GM12878 (cell line): Measurements from ENCODE around the gene SAMD9L. TPM values are rescaled to one million over a fixed set of nuclear protein-coding genes. Genes with fewer than 3 reads are reported as not detected.

Experiments used
- ATAC-seq: fragments of 200-7000 bp; cut with Tn5 transposase; 3 replicates; pipeline ENCODE4 v1.9.1; 2020; ENCODE audit warnings: mild to moderate bottlenecking, moderate library complexity
- BruUV-seq: library from RNA; stranded (reverse); fragments of 400-500 nt; replicated peaks from 2 replicates; lab custom pipeline; 2021; lab: Mats Ljungman, UMichigan
- CTCF ChIA-PET: fragments of 300-600 bp; sonication (Branson Sonifier 250); formaldehyde crosslinking; extraction: SDS; loops from one replicate; lab custom pipeline; 2021; ENCODE audit warnings: inconsistent platforms; lab: Yijun Ruan, JAX
- POLR2A ChIA-PET: fragments of 350-600 bp; formaldehyde crosslinking; extraction: SDS; loops from one replicate; lab custom pipeline; 2021; ENCODE audit warnings: inconsistent platforms; lab: Charles Lee
- RAD21 ChIA-PET: fragments of 300-600 bp; sonication (Branson Sonifier 250); formaldehyde crosslinking; loops from one replicate; lab custom pipeline; 2023; ENCODE audit warnings: antibody characterized with exemption; ENCODE audit not compliant: unreplicated experiment; lab: Charles Lee
- SMC1A ChIA-PET: fragments of 300-600 bp; sonication (Branson Sonifier 250); formaldehyde crosslinking; loops from one replicate; lab custom pipeline; 2023; ENCODE audit not compliant: unreplicated experiment, uncharacterized antibody; lab: Charles Lee
- DNase-seq: peaks from one replicate; pipeline ENCODE4 v3.0.0-alpha.2; 2011; ENCODE audit warnings: low read depth, low spot score
- FAIRE-seq: peaks from 3 replicates; lab custom pipeline; 2011; peaks lifted over from hg19 to GRCh38; lab: Jason Lieb, UNC
- H2AFZ ChIP-seq: 2 replicates; pipeline ENCODE4 v1.6.0; 2011; ENCODE audit warnings: low read depth, low read length, control low read depth; ENCODE audit not compliant: control insufficient read depth
- H3K27ac ChIP-seq: 2 replicates; pipeline ENCODE4 v1.5.1; 2011; ENCODE audit warnings: control low read depth; ENCODE audit not compliant: control insufficient read depth, insufficient read depth
- H3K27me3 ChIP-seq, 2 experiments: replicated peaks in 1 of 2; 2 replicates each; pipeline versions ENCODE4 v1.6.0 to v1.6.1; 2011; ENCODE audit warnings: low read length in 1 of 2; ENCODE audit not compliant: control insufficient read depth in 2 of 2, insufficient read depth in 2 of 2
- H3K36me3 ChIP-seq, 2 experiments: 2 replicates each; pipeline ENCODE4 v1.5.1; 2011; ENCODE audit warnings: low read length in 1 of 2; ENCODE audit not compliant: control insufficient read depth in 2 of 2, insufficient read depth in 2 of 2
- H3K4me1 ChIP-seq: 2 replicates; pipeline ENCODE4 v1.6.1; 2011; ENCODE audit warnings: mild to moderate bottlenecking, low read length, moderate library complexity, mixed read lengths; ENCODE audit not compliant: control insufficient read depth, insufficient read depth
- H3K4me2 ChIP-seq: 2 replicates; pipeline ENCODE4 v1.6.0; 2011; ENCODE audit warnings: control low read depth; ENCODE audit not compliant: control insufficient read depth, insufficient read depth
- H3K4me3 ChIP-seq: fragments of 200-600 bp; sonication (generic); 2 replicates; pipeline ENCODE4 v1.5.1; 2016
- H3K79me2 ChIP-seq: 2 replicates; pipeline ENCODE4 v1.6.0; 2011; ENCODE audit warnings: low read length; ENCODE audit not compliant: control insufficient read depth, insufficient read depth
- H3K9ac ChIP-seq: 2 replicates; pipeline ENCODE4 v1.8.0; 2011; ENCODE audit warnings: low read length, control low read depth, mixed read lengths; ENCODE audit not compliant: control insufficient read depth, insufficient read depth
- H3K9me3 ChIP-seq: replicated peaks from 3 replicates; pipeline ENCODE4 v1.5.1; 2011; ENCODE audit warnings: mild to moderate bottlenecking, low read length; ENCODE audit not compliant: control insufficient read depth, insufficient read depth
- H4K20me1 ChIP-seq: 2 replicates; pipeline ENCODE4 v1.6.0; 2011; ENCODE audit not compliant: control insufficient read depth, insufficient read depth
- ATF7 ChIP-seq: fragments of 450-650 bp; IDR thresholded peaks from 2 replicates; pipeline ENCODE4 v1.6.1; 2016; ENCODE audit warnings: low read depth, mild to moderate bottlenecking
- FOS ChIP-seq: IDR thresholded peaks from 3 replicates; pipeline ENCODE4 v1.6.1; 2011; ENCODE audit warnings: borderline replicate concordance; ENCODE audit not compliant: insufficient read length; ENCODE audit errors: extremely low read depth
- HSF1 ChIP-seq: fragments of 150-350 bp; IDR thresholded peaks from 2 replicates; pipeline ENCODE4 v1.6.1; 2014; ENCODE audit warnings: mild to moderate bottlenecking, low read depth, low read length
- JUND ChIP-seq: IDR thresholded peaks from 2 replicates; pipeline ENCODE4 v1.6.1; 2012; ENCODE audit warnings: low read depth, mild to moderate bottlenecking, low read length, improper control_type of control experiment, moderate library complexity
- KLF5 ChIP-seq: fragments of 450-650 bp; IDR thresholded peaks from 2 replicates; pipeline ENCODE4 v1.6.1; 2014; ENCODE audit warnings: mild to moderate bottlenecking; ENCODE audit not compliant: partially characterized antibody
- MEF2B ChIP-seq: fragments of 450-650 bp; IDR thresholded peaks from 2 replicates; pipeline ENCODE4 v1.6.1; 2018; ENCODE audit warnings: mild to moderate bottlenecking, moderate library complexity; ENCODE audit not compliant: partially characterized antibody, poor library complexity, severe bottlenecking
- NFIC ChIP-seq: IDR thresholded peaks from 2 replicates; pipeline ENCODE4 v1.6.1; 2012; ENCODE audit warnings: low read depth, mild to moderate bottlenecking, inconsistent platforms, low read length, moderate library complexity
- PBX3 ChIP-seq: IDR thresholded peaks from 2 replicates; pipeline ENCODE4 v1.6.1; 2011; ENCODE audit warnings: mild to moderate bottlenecking, low read depth, low read length, moderate library complexity; ENCODE audit not compliant: insufficient replicate concordance
- RUNX3 ChIP-seq: IDR thresholded peaks from 2 replicates; pipeline ENCODE4 v1.6.1; 2012; ENCODE audit warnings: low read length, inconsistent platforms
- SMAD1 ChIP-seq: fragments of 450-650 bp; IDR thresholded peaks from 2 replicates; pipeline ENCODE4 v1.6.1; 2018; ENCODE audit warnings: mild to moderate bottlenecking, low read depth; ENCODE audit not compliant: partially characterized antibody
- STAT1 ChIP-seq: fragments of 450-650 bp; conservative IDR thresholded peaks from 2 replicates; pipeline ENCODE4 v1.6.1; 2014; ENCODE audit warnings: antibody characterized with exemption, mild to moderate bottlenecking
- ZBTB11 ChIP-seq: fragments of 450-650 bp; formaldehyde crosslinking; IDR thresholded peaks from 2 replicates; pipeline ENCODE4 v1.5.0; 2022; ENCODE audit warnings: mild to moderate bottlenecking, missing genetic modification characterization
- ZBTB4 ChIP-seq: fragments of 450-650 bp; formaldehyde crosslinking; IDR thresholded peaks from 2 replicates; pipeline ENCODE4 v1.4.0; 2022; ENCODE audit warnings: mild to moderate bottlenecking, moderate library complexity
- ZNF24 ChIP-seq: fragments of 450-650 bp; IDR thresholded peaks from 2 replicates; pipeline ENCODE4 v1.6.1; 2017; ENCODE audit warnings: antibody characterized with exemption, mild to moderate bottlenecking
- WGBS: methylation state at CpG from one replicate; pipeline ENCODE4 v1.1.6; 2016; ENCODE audit warnings: low lambda C conversion rate; ENCODE audit not compliant: insufficient replicate concordance, insufficient coverage; ENCODE audit errors: missing lambda C conversion rate; 5-methylcytosine and 5-hydroxymethylcytosine counted together
- in situ Hi-C: fragments of 300-500 bp; cut with MboI; formaldehyde crosslinking; loops from 9 replicates; pipeline ENCODE4 v1.14.3; 2018; ENCODE audit warnings: mixed read lengths
- intact Hi-C: fragments of 100-400 bp; cut with micrococcal nuclease; formaldehyde crosslinking; loops from one replicate; pipeline ENCODE4 v1.14.2; 2022; ENCODE audit not compliant: unreplicated experiment
- polyA plus RNA-seq, 11 experiments: library from polyadenylated mRNA; depleted of rRNA in 4 of 11; unstranded in 6 of 11; stranded (reverse) in 5 of 11; fragments of >200 nt; fragmentation: Nextera tagmentation in 4 of 11; fragmentation: Illumina TruSeq in 1 of 11; extraction: Ambion mirVana in 4 of 11; extraction: Trizol in 1 of 11; gene quantifications; 1 replicate in 1 of 11; 2 replicates in 10 of 11; pipeline versions ENCODE4 v1.2.1 to v1.2.3, GENCODE V29; 2011 to 2016; ENCODE audit warnings: inconsistent platforms in 2 of 11, missing spikeins in 2 of 11, low read depth in 1 of 11
- total RNA-seq, 4 experiments: library from RNA; depleted of rRNA in 3 of 4; stranded (reverse); fragments of >200 nt in 3 of 4; fragmentation: Illumina TruSeq in 1 of 4; extraction: Trizol in 1 of 4; gene quantifications; 2 replicates each; pipeline versions ENCODE4 v1.2.1 to v1.2.3, GENCODE V29; 2013 to 2021

SAMD9L gene
- total and polyA plus RNA-seq, 10 of the 15 experiments (the other 5 are each of a cell fraction or from before 2014, with no cell fraction given) = 22.3 to 51.3 (median 29.6) TPM

GRCh38 chr7:93185303-93186027, 37.3 kb upstream of the SAMD9L start:
- ChIA-PET RAD21 (no interaction called here), POLR2A (no interaction called here), SMC1A (interaction anchor here (1.1 to 1.3 kb wide), 3 partner anchors 43 to 91 kb away, joined by 3 to 5 read pairs (median 3); no protein-coding TSS in a partner anchor), CTCF (interaction anchor here (2.1 kb wide), 1 partner anchor 43 kb away, joined by 11 read pairs; no protein-coding TSS in a partner anchor)
- no peak overlapping the region for H3K27ac ChIP-seq
- 0% methylated on average over 1 of the region's 1 CpG for WGBS
- BruUV-seq = no TSS peak
- H2AFZ ChIP-seq = no peak overlapping the region
- H3K4me3 ChIP-seq = no peak overlapping the region
- intact Hi-C loops (no loop called here), in situ Hi-C loops (no loop called here)
- no peaks in the 10 kb centered on the region for H3K36me3 ChIP-seq
- H3K4me2 ChIP-seq = no peak overlapping the region
- no peaks in the 10 kb centered on the region for H3K4me1 ChIP-seq
- H3K79me2 ChIP-seq = no peaks in the 10 kb centered on the region
- no peaks in the 10 kb centered on the region for H3K27me3 ChIP-seq
- ATAC-seq (0 out of 3 replicates have a peak, but pooled peaks have one; percentile 38), FAIRE-seq (no peak), DNase-seq (no peak)
- H4K20me1 ChIP-seq = no peaks in the 10 kb centered on the region
- no peak overlapping the region for H3K9ac ChIP-seq
- no peaks in the 10 kb centered on the region for H3K9me3 ChIP-seq
- TF ChIP-seq MEF2B = no peak
- no peak for TF ChIP-seq ZBTB11 (CRISPR knock-in tag)
- no peak for TF ChIP-seq ZNF24
- TF ChIP-seq HSF1 = no peak
- TF ChIP-seq JUND = no peak
- TF ChIP-seq NFIC = no peak
- no peak for TF ChIP-seq STAT1
- TF ChIP-seq FOS = no peak
- no peak for TF ChIP-seq RUNX3
- TF ChIP-seq ZBTB4 (CRISPR knock-in tag) = no peak
- no peak for TF ChIP-seq SMAD1
- TF ChIP-seq KLF5 = no peak
- no peak for TF ChIP-seq PBX3
- TF ChIP-seq ATF7 = no peak
